Liver (tissue), 9 donors: ENCODE results near the gene FER1L5. TPM values are rescaled to one million over a fixed set of nuclear protein-coding genes. Genes with fewer than 3 reads are reported as not detected.

ENCODE experiments used
- DNase-seq: peaks from one replicate; pipeline ENCODE4 v3.0.0-alpha.2; 2017; ENCODE audit warnings: low spot score
- H3K27ac ChIP-seq, 2 donors: one replicate each; pipeline ENCODE4 v1.7.0; 2013; ENCODE audit warnings: inconsistent platforms in 2 of 2, low read length in 2 of 2, control low read depth in 1 of 2, low read depth in 1 of 2, mild to moderate bottlenecking in 1 of 2
- H3K27me3 ChIP-seq, 4 donors: one replicate each; pipeline versions ENCODE4 v1.6.1 to v1.7.0; 2013; ENCODE audit warnings: low read length in 3 of 4, inconsistent platforms in 1 of 4, mild to moderate bottlenecking in 1 of 4, moderate library complexity in 1 of 4; ENCODE audit not compliant: control insufficient read depth in 4 of 4, insufficient read depth in 4 of 4
- H3K36me3 ChIP-seq, 4 donors: one replicate each; pipeline versions ENCODE4 v1.6.1 to v1.7.0; 2013; ENCODE audit warnings: low read length in 3 of 4, mild to moderate bottlenecking in 3 of 4, low read depth in 1 of 4, moderate library complexity in 1 of 4; ENCODE audit not compliant: control insufficient read depth in 4 of 4, insufficient read depth in 3 of 4
- H3K4me1 ChIP-seq, 4 donors: one replicate each; pipeline versions ENCODE4 v1.6.1 to v1.7.0; 2013; ENCODE audit warnings: low read length in 3 of 4, mild to moderate bottlenecking in 3 of 4, moderate library complexity in 1 of 4; ENCODE audit not compliant: control insufficient read depth in 4 of 4, insufficient read depth in 4 of 4
- H3K4me3 ChIP-seq, 3 donors: one replicate each; pipeline versions ENCODE4 v1.6.1 to v1.7.0; 2013; ENCODE audit warnings: low read length in 3 of 3, control low read depth in 1 of 3, low read depth in 1 of 3, mild to moderate bottlenecking in 1 of 3
- H3K9ac ChIP-seq, 2 donors: one replicate each; pipeline ENCODE4 v1.7.0; 2013; ENCODE audit warnings: low read length in 2 of 2, mild to moderate bottlenecking in 2 of 2, moderate library complexity in 2 of 2, control low read depth in 1 of 2, low read depth in 1 of 2
- H3K9me3 ChIP-seq, 4 donors: one replicate each; pipeline versions ENCODE4 v1.6.1 to v1.7.0; 2013; ENCODE audit warnings: low read length in 3 of 4; ENCODE audit not compliant: control insufficient read depth in 4 of 4
- FOXA1 ChIP-seq: IDR thresholded peaks from 2 replicates; pipeline ENCODE4 v1.6.1; 2016; ENCODE audit warnings: antibody characterized with exemption
- FOXA2 ChIP-seq: IDR thresholded peaks from 2 replicates; pipeline ENCODE4 v1.6.1; 2016; ENCODE audit warnings: antibody characterized with exemption
- GABPA ChIP-seq, 2 donors: IDR thresholded peaks in 1 of 2; conservative IDR thresholded peaks in 1 of 2; 2 replicates each; pipeline ENCODE4 v1.6.1; 2016; ENCODE audit warnings: antibody characterized with exemption in 2 of 2, mild to moderate bottlenecking in 1 of 2, moderate library complexity in 1 of 2
- HNF4A ChIP-seq, 2 donors: conservative IDR thresholded peaks; 2 replicates each; pipeline ENCODE4 v1.6.1; 2016; ENCODE audit warnings: antibody characterized with exemption in 2 of 2, mild to moderate bottlenecking in 2 of 2
- HNF4G ChIP-seq: IDR thresholded peaks from 2 replicates; pipeline ENCODE4 v1.6.1; 2016; ENCODE audit warnings: antibody characterized with exemption
- JUND ChIP-seq, 2 donors: IDR thresholded peaks; 2 replicates each; pipeline ENCODE4 v1.6.1; 2016; ENCODE audit warnings: antibody characterized with exemption in 2 of 2
- NR2F2 ChIP-seq: IDR thresholded peaks from 2 replicates; pipeline ENCODE4 v1.6.1; 2016; ENCODE audit warnings: antibody characterized with exemption
- RAD21 ChIP-seq, 2 donors: IDR thresholded peaks; 2 replicates each; pipeline ENCODE4 v1.6.1; 2016; ENCODE audit warnings: antibody characterized with exemption in 2 of 2, mild to moderate bottlenecking in 2 of 2
- RXRA ChIP-seq, 2 donors: IDR thresholded peaks; 2 replicates each; pipeline ENCODE4 v1.6.1; 2017 to 2018; ENCODE audit warnings: antibody characterized with exemption in 2 of 2, mild to moderate bottlenecking in 1 of 2
- SP1 ChIP-seq: IDR thresholded peaks from 2 replicates; pipeline ENCODE4 v1.6.1; 2018; ENCODE audit warnings: antibody characterized with exemption, mild to moderate bottlenecking
- TAF1 ChIP-seq: conservative IDR thresholded peaks from 2 replicates; pipeline ENCODE4 v1.6.1; 2016; ENCODE audit warnings: antibody characterized with exemption, mild to moderate bottlenecking
- YY1 ChIP-seq: IDR thresholded peaks from 2 replicates; pipeline ENCODE4 v1.6.1; 2016; ENCODE audit warnings: antibody characterized with exemption, mild to moderate bottlenecking
- WGBS: extraction: QIAGEN DNeasy Blood & Tissue Kit; methylation state at CpG from one replicate; pipeline ENCODE4 v1.1.7; 2013; 5-methylcytosine and 5-hydroxymethylcytosine counted together
- polyA plus RNA-seq, 2 donors: library from polyadenylated mRNA; stranded (reverse) in 1 of 2; unstranded in 1 of 2; fragments of 200-250 nt in 1 of 2; fragments of >200 nt in 1 of 2; fragmentation: Nextera tagmentation in 1 of 2; extraction: Ambion mirVana in 1 of 2; gene quantifications; one replicate each; pipeline versions ENCODE4 v1.2.1 to v1.2.3, GENCODE V29; 2013 to 2015
- total RNA-seq, 2 donors: library from RNA; depleted of rRNA; stranded (reverse); fragments of >200 nt; gene quantifications; one replicate each; pipeline ENCODE4 v1.2.3, GENCODE V29; 2014
- TF ChIP-seq, protein P1 (sequence below): IDR thresholded peaks from 2 replicates; pipeline ENCODE4 v1.6.1; 2016; ENCODE audit warnings: antibody characterized with exemption
- TF ChIP-seq, protein P2 (sequence below): fragments of 150-350 bp; IDR thresholded peaks from 2 replicates; pipeline ENCODE4 v1.5.1; 2017; ENCODE audit warnings: improper control_type of control experiment, low read depth, low read length; ENCODE audit not compliant: missing input control
- TF ChIP-seq, protein P3 (sequence below): IDR thresholded peaks from 2 replicates; pipeline ENCODE4 v1.6.1; 2016; ENCODE audit warnings: antibody characterized with exemption, mild to moderate bottlenecking
- TF ChIP-seq, protein P4 (sequence below): IDR thresholded peaks from 2 replicates; pipeline ENCODE4 v1.6.1; 2016; ENCODE audit warnings: antibody characterized with exemption
- TF ChIP-seq, protein P5 (sequence below): IDR thresholded peaks from 2 replicates; pipeline ENCODE4 v1.6.1; 2016; ENCODE audit warnings: antibody characterized with exemption
- donor health status: healthy.
- donor health status: healthy.
- donor health status: healthy.
- donor health status: healthy.
- donor health status: healthy.

Gene FER1L5
- total and polyA plus RNA-seq, 4 donors, result under 0.01 TPM; not detected in 3

DNA sequence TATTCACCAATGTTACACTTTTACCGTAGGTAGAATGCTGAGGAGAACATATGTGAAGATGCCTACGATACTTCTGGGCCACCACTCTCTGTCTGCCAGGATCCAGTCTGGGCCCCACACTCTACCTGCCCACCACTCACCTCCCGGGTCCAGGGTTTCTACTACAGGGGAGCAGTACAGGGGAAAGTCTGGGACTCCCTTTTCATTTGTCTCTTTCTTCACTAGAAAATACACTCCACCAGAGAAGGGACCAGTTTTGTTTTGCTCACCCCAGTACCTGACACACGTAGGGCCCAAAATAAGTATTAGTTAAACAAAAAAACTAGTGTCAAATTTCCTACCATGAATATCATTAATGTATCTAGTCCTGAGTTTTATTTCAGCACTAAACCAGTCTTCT, 25.6 kb upstream of the FER1L5 start:
- H3K4me1 ChIP-seq, result peaks cover 6 to 15% (median 9%) of the 10 kb centered on the region in 4 donors
- TF ChIP-seq HNF4A (conservative IDR thresholded peaks at IDR 0.05) (no peak), RAD21 (IDR thresholded peaks at IDR 0.05) (no peak), TAF1 (no peak), FOXA1 (no peak)
- TF ChIP-seq, protein P1, sequence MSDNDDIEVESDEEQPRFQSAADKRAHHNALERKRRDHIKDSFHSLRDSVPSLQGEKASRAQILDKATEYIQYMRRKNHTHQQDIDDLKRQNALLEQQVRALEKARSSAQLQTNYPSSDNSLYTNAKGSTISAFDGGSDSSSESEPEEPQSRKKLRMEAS, result no peak
- TF ChIP-seq, protein P2, sequence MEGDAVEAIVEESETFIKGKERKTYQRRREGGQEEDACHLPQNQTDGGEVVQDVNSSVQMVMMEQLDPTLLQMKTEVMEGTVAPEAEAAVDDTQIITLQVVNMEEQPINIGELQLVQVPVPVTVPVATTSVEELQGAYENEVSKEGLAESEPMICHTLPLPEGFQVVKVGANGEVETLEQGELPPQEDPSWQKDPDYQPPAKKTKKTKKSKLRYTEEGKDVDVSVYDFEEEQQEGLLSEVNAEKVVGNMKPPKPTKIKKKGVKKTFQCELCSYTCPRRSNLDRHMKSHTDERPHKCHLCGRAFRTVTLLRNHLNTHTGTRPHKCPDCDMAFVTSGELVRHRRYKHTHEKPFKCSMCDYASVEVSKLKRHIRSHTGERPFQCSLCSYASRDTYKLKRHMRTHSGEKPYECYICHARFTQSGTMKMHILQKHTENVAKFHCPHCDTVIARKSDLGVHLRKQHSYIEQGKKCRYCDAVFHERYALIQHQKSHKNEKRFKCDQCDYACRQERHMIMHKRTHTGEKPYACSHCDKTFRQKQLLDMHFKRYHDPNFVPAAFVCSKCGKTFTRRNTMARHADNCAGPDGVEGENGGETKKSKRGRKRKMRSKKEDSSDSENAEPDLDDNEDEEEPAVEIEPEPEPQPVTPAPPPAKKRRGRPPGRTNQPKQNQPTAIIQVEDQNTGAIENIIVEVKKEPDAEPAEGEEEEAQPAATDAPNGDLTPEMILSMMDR, result no peak
- TF ChIP-seq, protein P3, sequence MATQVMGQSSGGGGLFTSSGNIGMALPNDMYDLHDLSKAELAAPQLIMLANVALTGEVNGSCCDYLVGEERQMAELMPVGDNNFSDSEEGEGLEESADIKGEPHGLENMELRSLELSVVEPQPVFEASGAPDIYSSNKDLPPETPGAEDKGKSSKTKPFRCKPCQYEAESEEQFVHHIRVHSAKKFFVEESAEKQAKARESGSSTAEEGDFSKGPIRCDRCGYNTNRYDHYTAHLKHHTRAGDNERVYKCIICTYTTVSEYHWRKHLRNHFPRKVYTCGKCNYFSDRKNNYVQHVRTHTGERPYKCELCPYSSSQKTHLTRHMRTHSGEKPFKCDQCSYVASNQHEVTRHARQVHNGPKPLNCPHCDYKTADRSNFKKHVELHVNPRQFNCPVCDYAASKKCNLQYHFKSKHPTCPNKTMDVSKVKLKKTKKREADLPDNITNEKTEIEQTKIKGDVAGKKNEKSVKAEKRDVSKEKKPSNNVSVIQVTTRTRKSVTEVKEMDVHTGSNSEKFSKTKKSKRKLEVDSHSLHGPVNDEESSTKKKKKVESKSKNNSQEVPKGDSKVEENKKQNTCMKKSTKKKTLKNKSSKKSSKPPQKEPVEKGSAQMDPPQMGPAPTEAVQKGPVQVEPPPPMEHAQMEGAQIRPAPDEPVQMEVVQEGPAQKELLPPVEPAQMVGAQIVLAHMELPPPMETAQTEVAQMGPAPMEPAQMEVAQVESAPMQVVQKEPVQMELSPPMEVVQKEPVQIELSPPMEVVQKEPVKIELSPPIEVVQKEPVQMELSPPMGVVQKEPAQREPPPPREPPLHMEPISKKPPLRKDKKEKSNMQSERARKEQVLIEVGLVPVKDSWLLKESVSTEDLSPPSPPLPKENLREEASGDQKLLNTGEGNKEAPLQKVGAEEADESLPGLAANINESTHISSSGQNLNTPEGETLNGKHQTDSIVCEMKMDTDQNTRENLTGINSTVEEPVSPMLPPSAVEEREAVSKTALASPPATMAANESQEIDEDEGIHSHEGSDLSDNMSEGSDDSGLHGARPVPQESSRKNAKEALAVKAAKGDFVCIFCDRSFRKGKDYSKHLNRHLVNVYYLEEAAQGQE, result no peak
- TF ChIP-seq, protein P4, sequence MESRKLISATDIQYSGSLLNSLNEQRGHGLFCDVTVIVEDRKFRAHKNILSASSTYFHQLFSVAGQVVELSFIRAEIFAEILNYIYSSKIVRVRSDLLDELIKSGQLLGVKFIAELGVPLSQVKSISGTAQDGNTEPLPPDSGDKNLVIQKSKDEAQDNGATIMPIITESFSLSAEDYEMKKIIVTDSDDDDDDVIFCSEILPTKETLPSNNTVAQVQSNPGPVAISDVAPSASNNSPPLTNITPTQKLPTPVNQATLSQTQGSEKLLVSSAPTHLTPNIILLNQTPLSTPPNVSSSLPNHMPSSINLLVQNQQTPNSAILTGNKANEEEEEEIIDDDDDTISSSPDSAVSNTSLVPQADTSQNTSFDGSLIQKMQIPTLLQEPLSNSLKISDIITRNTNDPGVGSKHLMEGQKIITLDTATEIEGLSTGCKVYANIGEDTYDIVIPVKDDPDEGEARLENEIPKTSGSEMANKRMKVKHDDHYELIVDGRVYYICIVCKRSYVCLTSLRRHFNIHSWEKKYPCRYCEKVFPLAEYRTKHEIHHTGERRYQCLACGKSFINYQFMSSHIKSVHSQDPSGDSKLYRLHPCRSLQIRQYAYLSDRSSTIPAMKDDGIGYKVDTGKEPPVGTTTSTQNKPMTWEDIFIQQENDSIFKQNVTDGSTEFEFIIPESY, result no peak
- 93% methylated on average over 4 of the region's 4 CpGs for WGBS
- peaks cover 6 to 25% (median 15%) of the 10 kb centered on the region in 4 donors for H3K36me3 ChIP-seq
- H3K27me3 ChIP-seq, result no peaks in the 10 kb centered on the region
- no peak overlapping the region for H3K27ac ChIP-seq
- no peaks in the 10 kb centered on the region for H3K9me3 ChIP-seq
- no peak overlapping the region for H3K4me3 ChIP-seq
- no peak for DNase-seq
- no peak overlapping the region for H3K9ac ChIP-seq

DNA sequence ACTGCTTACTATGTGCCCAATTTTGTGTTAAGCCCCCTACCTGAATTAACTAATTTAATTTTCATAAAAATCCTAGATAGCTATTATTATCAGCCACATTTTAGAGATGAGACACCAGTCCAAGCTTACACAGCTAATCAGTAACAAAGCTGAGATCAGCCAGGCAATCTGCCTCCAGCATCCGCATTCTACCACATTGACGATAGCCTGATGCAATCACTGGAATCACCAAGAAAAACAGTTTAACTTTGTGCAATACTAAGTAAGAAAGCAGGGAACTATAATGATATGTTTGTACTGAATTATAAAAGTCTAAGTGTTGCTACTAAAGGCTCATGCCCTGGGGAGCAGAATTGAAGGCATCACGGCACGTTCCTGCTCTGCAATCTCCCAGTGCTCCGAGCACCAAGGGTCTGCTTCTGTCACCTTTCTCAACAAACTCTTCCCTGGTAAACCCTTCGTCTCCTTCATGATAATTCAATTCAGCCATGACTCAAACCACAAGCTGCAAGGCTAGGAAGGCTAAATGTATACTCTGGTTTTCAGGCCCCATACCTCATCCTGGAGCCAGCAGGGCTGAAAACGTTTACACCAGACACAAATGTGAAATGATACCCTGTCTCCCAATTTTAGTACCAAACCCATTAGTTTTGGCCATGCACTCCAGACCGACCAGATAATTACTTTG, 23.8 kb upstream of the FER1L5 start:
- H3K36me3 ChIP-seq, result peaks cover 0 to 18% (median 3%) of the 10 kb centered on the region in 4 donors
- H3K9me3 ChIP-seq, result no peaks in the 10 kb centered on the region
- H3K27me3 ChIP-seq, result no peaks in the 10 kb centered on the region
- H3K4me1 ChIP-seq, result peaks cover 6 to 15% (median 9%) of the 10 kb centered on the region in 4 donors
- WGBS, result 76% methylated on average over 8 of the region's 8 CpGs
- H3K4me3 ChIP-seq, result no peak overlapping the region
- no peak for DNase-seq
- no peak overlapping the region for H3K9ac ChIP-seq
- H3K27ac ChIP-seq, result peak overlapping the region; percentile 49 to 81
- TF ChIP-seq, protein P2, result no peak
- peak; percentile 22 for TF ChIP-seq FOXA2
- no peak for TF ChIP-seq TAF1
- TF ChIP-seq SP1, result peak; percentile 57
- TF ChIP-seq FOXA1, result no peak
- TF ChIP-seq HNF4G, result no peak
- TF ChIP-seq, protein P5, sequence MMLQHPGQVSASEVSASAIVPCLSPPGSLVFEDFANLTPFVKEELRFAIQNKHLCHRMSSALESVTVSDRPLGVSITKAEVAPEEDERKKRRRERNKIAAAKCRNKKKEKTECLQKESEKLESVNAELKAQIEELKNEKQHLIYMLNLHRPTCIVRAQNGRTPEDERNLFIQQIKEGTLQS, result peak; percentile 86
- peak; percentile 38 to 41 for TF ChIP-seq RAD21 (IDR thresholded peaks at IDR 0.05)
- peak; percentile 31 to 59 for TF ChIP-seq RXRA (IDR thresholded peaks at IDR 0.05)
- peak; percentile 46 for TF ChIP-seq YY1
- TF ChIP-seq NR2F2, result no peak
- peak in 1 of 2 donors; percentile 71 for TF ChIP-seq JUND (IDR thresholded peaks at IDR 0.05)
- TF ChIP-seq, protein P4, result no peak
- TF ChIP-seq, protein P1, result peak; percentile 41
- TF ChIP-seq GABPA (IDR thresholded peaks at IDR 0.05 in 1 of 2, conservative IDR thresholded peaks at IDR 0.05 in 1 of 2), result no peak
- TF ChIP-seq HNF4A (conservative IDR thresholded peaks at IDR 0.05), result peak; percentile 54 to 62
